ENCODE measurements around the gene AKR1B1. TPM values are rescaled to one million over a fixed set of nuclear protein-coding genes. Genes with fewer than 3 reads are reported as not detected.

Gene AKR1B1
- total RNA-seq, 1 donor from 2014 or later = 91.8 TPM

- peak overlapping the region; percentile 43 for H3K4me3 ChIP-seq
- H3K27ac ChIP-seq = peak overlapping the region; percentile 79
- no peaks in the 10 kb centered on the region for H3K9me3 ChIP-seq
- peak; percentile 77 for TF ChIP-seq CTCF (IDR thresholded peaks at IDR 0.05)
- ATAC-seq (peak; percentile 99), DNase-seq (peak; percentile 85)
- H3K36me3 ChIP-seq = no peaks in the 10 kb centered on the region
- intact Hi-C loops (cut with DNase I) = loop anchor here (5.0 to 10.0 kb wide), 2 partner anchors 75 to 172 kb away; no protein-coding TSS in a partner anchor
- peaks cover 12% of the 10 kb centered on the region for H3K4me1 ChIP-seq
- no peaks in the 10 kb centered on the region for H3K27me3 ChIP-seq
Measured at GRCh38 chr7:134432296-134433152, 26.4 kb downstream of the AKR1B1 start.

GRCh38 chr7:134431815-134432214, 27.1 kb downstream of the AKR1B1 start:
- no peaks in the 10 kb centered on the region for H3K9me3 ChIP-seq
- H3K27ac ChIP-seq = peak overlapping the region; percentile 79
- peaks cover 12% of the 10 kb centered on the region for H3K4me1 ChIP-seq
- no peak for DNase-seq
- peak overlapping the region; percentile 43 for H3K4me3 ChIP-seq
- H3K36me3 ChIP-seq = no peaks in the 10 kb centered on the region
- ATAC-seq = no peak
- TF ChIP-seq CTCF (IDR thresholded peaks at IDR 0.05) = no peak
- intact Hi-C loops (cut with DNase I) = loop anchor here (5.0 to 10.0 kb wide), 2 partner anchors 75 to 173 kb away; no protein-coding TSS in a partner anchor
- no peaks in the 10 kb centered on the region for H3K27me3 ChIP-seq

GRCh38 chr7:134429481-134429880, 29.4 kb downstream of the AKR1B1 start:
- Histone ChIP-seq H3K9me3 (no peaks in the 10 kb centered on the region), H3K27ac (no peak overlapping the region), H3K27me3 (no peaks in the 10 kb centered on the region), H3K36me3 (no peaks in the 10 kb centered on the region), H3K4me1 (peaks cover 12% of the 10 kb centered on the region), H3K4me3 (no peak overlapping the region)
- ATAC-seq (no peak), DNase-seq (no peak)
- intact Hi-C loops (cut with DNase I) = no loop called here
- TF ChIP-seq CTCF (IDR thresholded peaks at IDR 0.05) = no peak

GRCh38 chr7:134428942-134429341, 30.0 kb downstream of the AKR1B1 start:
- H3K4me1 ChIP-seq = peaks cover 12% of the 10 kb centered on the region
- ATAC-seq (no peak), DNase-seq (no peak)
- H3K27ac ChIP-seq = no peak overlapping the region
- TF ChIP-seq CTCF (IDR thresholded peaks at IDR 0.05) = no peak
- H3K4me3 ChIP-seq = no peak overlapping the region
- H3K27me3 ChIP-seq = no peaks in the 10 kb centered on the region
- intact Hi-C loops (cut with DNase I) = no loop called here
- no peaks in the 10 kb centered on the region for H3K36me3 ChIP-seq
- no peaks in the 10 kb centered on the region for H3K9me3 ChIP-seq

GRCh38 chr7:134427896-134428295, 31.0 kb downstream of the AKR1B1 start:
- no peak for TF ChIP-seq CTCF (IDR thresholded peaks at IDR 0.05)
- ATAC-seq = no peak
- intact Hi-C loops (cut with DNase I) = no loop called here
- H3K27me3 ChIP-seq = no peaks in the 10 kb centered on the region
- no peak overlapping the region for H3K27ac ChIP-seq
- no peak for DNase-seq
- no peak overlapping the region for H3K4me3 ChIP-seq
- no peaks in the 10 kb centered on the region for H3K9me3 ChIP-seq
- no peaks in the 10 kb centered on the region for H3K36me3 ChIP-seq
- H3K4me1 ChIP-seq = peaks cover 11% of the 10 kb centered on the region

Measured in upper lobe of right lung (tissue), 1 donor.